HG02981 (cell line): ENCODE results near the gene BCL2L11.

Source experiments
- ATAC-seq: cut with Tn5 transposase; IDR thresholded peaks from one replicate; pipeline ENCODE4 v1.9.1; 2021; ENCODE audit warnings: mild to moderate bottlenecking, moderate library complexity; ENCODE audit not compliant: unreplicated experiment

Gene BCL2L11

DNA sequence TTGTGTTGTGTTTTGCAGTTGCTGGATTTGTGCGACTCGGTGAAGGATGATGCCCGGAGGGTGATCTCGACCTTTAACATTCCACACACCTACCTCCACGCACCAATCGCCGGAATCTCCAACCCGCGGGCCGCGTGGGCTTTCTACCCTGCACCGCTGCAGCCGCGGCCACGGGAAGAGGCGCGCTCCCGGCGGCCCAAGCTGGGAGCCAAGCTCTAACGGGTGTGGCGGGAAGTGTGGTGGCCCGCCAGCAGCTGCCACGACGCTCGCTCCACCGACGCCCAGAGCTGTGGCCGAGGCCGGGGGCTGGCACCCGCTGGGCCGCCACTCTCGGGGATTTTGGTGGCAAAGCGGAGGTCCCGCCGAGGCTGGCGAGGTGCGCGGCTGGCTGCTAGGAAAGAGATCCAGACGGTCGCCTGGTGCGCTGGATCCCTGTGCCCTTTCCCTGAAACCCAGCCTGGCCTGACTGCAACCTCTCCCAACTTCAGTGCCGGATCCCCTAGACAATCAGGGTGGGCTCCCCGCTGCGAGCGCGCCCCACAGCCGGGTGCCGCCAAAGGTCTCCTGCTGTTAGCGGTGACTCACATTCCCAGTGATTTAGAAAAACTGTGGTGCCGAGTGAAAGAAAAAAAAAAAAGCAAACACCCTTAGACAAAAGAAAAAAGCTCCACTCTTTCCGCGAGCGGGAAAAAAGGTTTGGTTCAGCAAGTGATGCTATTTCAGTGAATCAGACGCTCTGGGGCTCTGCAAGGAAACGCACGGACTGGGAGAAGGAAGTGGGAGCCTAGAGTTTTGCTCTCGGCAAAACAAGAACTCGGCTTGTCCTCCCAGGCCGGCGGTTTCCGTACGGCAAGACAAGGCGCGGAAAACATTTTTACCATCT lies 2.9 kb upstream of the BCL2L11 start:
- ATAC-seq: no peak

DNA sequence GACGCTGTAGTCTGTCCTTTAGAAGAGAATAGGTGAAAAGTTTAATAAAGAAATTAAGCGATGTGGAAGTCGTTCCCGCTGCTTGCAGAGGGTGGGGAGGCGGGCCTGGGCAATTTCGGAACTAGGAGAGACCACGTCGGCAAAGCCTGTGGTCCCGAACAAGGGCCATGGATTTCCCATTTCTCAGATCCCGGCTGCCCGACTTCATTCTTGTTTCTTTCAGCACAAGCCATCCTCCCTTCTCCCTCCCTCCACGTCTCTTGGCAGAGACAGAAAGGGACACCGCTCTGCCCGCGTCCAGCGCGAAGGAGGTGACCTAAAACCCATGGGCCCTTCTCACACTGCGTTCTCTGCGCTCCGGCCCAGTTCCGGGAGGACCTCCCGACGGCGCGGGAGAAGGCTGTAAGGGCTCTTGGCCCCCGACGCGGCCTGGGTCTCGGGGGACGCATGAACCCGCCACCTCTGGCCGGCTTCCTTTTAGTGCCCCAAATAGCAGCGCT lies 2.2 kb upstream of the BCL2L11 start:
- ATAC-seq: no peak

DNA sequence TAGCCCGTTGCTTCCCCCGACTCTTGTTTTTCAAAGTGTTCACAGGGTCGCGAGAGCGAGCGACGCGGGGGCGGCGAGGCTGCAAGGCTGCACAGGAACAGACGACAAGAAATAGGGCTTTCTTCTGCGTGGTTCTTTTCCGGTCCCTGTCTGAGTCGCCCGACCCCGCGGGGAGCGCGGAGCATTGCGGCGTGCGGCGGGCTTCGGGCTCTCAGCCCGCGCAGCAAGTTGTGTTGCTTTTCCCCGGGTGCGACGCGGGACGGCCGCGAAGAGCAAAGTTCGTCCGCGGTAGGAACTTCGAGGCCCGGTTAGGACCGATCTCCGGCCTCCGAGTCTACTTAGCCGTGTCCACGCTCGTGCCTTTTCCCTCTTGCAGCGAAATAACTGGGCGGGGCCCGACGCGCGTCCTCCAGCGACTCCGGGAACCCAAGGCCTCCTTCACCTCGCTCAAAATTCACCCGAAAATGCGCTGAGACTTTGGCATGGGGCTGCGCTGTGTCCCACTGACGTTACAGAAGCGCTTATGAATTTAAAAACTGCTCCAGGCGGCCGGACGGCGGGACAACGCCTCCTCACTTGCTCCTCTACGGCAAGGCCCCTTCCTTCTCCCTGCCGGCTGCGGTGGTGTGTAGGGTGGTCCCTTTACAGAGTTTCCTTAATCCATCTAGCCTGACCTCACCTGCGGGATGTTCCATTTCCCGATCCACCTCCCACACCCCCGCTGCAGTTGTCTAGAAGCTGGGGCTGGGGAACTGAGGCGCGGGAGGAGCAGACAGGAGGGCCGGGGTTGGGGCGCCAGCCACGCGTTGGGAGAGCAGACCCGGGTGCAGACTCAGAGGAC lies 1.5 kb upstream of the BCL2L11 start:
- ATAC-seq: no peak

DNA sequence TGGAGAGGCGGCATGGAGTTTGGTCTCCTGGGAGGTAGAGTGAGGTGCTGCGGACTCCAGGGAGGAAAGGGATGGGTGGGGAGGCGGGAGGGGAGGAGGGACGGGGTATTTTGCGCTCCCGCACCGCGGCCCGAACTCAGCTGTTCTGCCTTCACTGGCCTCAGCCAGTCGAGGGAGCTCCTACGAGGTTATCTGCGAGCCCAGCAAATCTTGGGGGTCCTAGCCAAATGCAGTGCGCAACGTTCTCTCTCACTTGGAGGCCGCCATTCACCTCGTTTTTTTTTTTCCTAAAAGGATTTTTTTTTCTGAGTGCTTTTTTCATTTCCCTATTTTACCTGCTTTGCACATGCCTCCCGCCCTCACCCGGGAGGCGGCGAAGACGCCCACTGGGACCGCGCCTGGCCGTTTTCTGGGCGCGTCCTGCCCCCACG lies 877 bp upstream of the BCL2L11 start:
- no peak for ATAC-seq

DNA sequence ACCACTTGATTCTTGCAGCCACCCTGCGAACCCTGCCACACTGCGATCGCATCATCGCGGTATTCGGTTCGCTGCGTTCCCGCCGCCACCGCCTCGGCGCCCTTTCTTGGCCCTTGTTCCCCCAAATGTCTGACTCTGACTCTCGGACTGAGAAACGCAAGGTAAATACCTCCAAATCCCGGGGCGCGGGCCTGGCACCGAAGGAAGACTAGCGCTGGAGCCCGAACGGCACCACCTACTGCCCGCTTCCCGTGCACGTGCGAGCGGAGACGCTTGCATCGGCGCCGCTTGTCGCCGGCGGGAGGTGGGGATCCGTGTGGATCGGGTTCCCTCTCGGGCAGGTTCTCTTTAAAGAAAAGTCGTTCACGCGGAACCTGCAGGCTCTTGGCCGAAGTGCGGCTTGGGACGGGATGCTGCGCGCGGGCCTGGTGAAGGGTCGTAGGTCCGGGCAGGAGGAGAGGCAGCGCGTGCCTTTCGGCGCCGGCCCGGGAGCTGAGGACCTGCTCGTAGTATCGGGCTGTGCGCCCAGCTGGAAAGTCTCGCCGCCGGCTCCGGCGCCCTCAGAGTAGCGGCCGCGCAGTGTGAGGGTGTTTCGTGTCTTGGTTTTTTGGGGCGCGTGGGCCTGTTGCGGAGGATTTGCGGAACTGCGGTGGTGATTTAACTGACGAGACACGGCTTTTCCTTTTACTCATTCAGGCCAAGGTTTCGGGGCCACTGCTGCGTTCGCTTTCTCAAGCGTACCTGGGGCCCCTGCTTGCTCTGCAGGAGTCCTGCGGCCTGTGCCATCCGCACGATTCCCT lies 514 bp downstream of the BCL2L11 start:
- no peak for ATAC-seq

DNA sequence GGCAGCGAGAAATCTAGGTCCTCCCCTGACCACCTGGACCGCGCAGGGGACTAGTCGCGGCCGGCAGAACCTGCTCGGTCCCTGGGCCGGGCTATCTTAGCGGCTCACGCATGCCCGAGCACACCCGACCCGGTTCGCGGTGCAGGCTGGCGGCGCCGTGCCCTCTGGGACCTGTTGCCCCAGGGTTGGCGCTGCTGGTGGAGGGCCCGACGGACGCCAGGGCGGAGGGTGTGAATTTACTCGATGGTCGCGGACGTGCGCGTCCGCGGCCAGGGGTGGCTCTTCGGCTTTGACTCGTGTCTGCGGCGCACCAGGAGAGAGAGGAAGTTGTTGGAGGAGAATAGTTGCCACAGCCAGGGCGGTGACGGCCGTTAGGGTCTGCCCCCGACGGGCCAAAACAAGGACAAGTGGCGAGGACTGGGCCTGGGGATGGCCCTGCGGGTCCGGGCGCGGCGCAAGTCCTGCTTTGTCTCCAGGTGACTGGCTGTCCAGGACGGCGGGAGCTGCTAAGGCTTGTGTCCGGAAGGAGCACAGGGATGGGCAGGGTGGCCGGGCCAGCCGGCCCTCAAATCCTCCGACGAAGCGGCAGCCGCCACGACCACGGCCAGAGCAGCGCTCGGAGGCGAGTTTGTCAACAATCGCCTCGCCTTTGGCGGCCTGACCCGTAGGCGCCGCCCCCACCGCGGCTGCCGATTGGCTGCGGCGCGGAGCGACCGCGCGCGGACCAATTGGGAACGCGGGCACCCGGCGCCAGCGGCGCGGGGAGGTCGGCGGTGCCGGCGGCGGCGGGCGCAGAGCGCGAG lies 1.3 kb downstream of the BCL2L11 start:
- peak; percentile 47 for ATAC-seq

DNA sequence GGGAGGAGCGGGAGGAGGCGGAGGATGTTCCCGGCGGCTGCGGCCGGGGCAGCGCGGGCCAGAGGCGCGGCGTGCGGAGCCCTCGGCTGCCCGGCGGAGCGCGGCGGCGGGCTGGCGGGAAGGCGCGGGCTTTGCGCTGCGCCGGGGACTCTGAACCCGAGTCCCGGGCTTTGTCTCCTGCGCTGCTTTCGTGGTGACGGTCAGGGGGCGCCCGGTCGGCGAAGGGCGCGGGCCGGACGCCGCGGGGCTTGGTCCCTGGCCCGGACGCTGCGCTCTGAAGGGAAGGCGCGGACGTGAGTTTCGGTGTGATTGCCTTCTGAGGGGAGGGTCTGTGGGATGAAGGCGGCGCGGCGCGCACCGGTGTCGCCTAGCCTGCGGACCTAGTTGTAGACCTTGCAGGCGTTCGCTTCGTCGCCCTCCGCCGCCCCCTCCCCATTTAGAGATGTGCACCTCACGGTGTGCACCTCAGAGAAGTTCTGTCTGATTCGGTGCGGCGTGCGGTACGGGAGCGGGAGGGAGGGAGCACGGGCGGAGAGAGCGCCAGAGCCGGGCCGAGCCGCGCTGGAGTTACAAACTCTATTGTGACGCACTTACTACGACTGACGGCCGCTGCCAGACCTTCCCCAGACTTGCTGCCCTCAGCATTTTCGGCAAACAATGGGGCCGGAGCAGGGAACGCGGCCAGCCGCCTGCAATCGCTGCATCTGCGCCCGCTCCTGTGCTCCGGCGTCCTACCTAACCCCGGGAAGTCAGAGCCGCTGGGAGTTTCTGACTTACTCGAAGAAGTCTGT lies 2.1 kb downstream of the BCL2L11 start:
- ATAC-seq: no peak

DNA sequence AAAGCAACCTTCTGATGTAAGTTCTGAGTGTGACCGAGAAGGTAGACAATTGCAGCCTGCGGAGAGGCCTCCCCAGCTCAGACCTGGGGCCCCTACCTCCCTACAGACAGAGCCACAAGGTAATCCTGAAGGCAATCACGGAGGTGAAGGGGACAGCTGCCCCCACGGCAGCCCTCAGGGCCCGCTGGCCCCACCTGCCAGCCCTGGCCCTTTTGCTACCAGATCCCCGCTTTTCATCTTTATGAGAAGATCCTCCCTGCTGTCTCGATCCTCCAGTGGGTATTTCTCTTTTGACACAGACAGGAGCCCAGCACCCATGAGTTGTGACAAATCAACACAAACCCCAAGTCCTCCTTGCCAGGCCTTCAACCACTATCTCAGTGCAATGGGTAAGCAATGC lies 3.0 kb downstream of the BCL2L11 start:
- no peak for ATAC-seq

DNA sequence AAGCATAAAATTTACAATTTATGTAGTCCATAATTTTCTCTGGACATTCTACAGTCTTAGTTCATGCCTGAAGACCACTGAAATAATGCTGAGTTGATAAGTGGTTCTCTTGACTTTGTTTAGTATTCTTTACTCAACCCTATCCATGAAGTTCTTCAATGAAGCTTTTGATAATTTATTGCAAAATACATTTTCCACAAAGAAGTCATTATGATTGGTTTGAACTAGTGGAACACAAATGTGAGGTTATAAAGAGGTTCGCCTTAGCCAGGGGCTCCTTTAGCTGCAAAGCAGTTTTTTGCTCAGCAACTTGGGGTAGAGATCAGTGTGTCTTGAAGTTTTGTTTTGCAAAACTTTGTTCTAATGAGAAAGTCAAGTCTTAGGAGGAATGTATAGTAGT lies 5.9 kb downstream of the BCL2L11 start:
- ATAC-seq: no peak

DNA sequence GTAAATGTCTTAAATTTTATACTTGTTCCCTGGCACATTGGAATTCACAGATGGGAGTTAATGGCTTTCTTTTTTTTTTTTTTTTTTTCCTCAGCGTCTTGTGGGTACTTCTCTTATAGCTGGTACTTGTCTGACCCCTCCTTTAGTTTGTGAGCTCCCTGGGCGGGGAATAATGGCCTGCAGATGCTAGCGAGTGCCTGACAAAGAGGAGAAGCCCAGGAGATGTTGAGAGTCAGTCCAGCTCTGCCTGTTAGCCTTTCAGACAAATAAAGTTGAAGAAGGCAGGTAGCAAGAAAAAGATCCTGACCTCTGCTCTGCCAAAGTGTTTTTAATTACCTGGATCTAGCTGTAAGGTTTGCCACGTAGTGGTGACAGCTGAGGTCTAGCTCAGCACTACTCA lies 6.6 kb downstream of the BCL2L11 start:
- ATAC-seq: no peak

DNA sequence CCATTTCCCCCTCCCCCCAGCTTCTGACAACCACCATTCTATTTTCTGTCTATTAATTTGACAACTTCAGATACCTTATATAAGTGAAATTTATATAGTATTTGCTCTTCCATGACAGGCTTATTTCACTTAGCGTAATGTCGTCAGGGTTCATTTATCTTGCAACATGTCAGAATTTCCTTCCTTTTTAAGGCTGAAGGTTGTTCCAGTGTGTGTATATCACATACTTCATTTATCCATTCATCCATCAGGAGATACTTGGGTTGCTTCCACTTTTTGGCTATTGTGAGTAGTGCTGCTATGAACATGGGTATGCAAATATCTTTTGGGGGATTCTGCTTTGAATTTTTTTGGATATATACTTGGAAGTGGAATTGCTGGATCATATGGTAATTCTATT lies 7.4 kb downstream of the BCL2L11 start:
- ATAC-seq: no peak

DNA sequence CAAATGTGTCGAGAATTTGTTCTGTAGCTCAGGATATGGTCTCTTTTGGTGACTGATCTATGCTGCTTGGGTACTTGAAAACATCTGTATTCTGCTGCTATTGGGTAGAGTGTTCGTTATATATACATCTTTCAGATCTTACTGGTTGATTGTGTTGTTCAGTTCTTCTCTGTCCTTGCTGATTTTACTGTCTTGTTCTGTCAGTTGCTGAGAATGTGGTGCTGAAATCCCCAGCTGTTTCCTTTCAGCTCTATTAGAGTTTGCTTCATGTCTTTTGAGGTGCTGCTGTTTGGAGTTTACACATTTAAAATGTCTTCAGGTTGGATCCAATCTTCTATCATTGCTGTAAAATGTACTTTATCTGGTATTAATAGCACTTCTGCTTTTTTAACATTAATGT lies 12.9 kb downstream of the BCL2L11 start:
- no peak for ATAC-seq

DNA sequence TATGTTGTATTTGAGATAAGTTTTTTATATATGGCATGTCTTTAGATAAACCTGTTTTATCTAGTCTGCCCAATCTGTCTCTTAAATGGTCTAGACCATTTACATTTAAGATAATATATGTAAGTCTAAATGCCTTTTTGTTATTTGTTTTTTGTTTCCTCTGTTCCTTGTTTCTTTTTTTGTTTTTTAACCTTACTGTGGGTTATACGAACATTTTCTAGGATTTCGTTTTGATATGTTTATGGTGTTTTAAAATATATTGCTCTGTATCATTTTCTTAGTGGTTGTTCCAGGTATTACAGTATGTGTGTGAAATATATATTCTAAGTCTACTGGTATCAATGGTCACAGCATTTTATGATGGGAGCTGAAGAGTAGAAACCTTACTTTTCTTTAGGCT lies 13.3 kb downstream of the BCL2L11 start:
- ATAC-seq: no peak

DNA sequence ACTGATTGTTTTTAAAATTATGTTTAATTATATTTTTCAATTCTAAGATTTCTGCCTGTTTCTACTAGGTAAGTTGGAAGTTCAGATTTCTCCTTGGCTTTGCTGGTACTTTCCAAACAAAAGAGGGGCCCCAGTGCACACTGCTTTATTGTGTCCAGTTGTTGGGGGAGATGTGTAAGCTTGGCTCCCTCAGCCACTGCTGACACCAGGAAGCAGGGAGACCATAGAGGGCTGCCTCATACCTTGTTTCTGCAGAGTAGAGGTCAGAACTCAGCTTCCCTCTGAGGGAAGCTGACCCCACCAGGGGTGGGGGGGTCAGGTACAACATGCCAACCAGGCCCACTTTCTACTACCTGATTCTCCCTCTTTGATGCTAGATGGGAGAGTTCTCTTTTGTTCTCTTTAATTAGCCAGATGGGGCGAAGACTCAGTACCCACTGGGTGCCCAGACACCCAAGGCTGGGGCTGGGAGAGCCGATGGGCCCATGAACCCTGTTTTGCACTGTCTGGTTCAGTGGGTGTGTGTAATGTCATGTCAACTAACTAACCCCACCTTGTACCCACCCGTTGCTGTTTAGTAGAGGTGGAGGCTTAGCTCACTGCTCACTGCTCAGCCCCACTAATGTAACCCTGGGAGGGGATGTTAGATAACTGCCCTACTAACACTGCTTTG lies 14.7 kb downstream of the BCL2L11 start:
- no peak for ATAC-seq

DNA sequence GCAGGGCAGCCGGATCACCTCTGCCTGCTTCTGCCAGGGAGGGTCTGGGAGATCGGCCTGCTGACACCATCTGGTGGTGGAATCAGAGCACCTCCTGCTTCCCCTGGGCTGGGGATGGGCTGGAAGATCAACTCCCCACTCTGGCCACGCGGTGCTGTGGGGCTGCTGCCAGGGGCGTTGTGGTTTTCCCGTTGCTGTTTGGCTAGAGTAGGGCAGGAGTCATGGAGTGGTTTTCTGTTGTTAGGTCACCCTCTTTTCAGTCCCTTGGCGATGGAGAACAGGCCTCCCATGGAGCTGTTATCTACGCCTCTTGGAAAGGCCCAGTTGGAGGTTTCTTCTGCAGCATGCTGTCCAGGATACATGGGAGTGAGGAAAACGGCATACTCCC lies 15.2 kb downstream of the BCL2L11 start:
- ATAC-seq: no peak

DNA sequence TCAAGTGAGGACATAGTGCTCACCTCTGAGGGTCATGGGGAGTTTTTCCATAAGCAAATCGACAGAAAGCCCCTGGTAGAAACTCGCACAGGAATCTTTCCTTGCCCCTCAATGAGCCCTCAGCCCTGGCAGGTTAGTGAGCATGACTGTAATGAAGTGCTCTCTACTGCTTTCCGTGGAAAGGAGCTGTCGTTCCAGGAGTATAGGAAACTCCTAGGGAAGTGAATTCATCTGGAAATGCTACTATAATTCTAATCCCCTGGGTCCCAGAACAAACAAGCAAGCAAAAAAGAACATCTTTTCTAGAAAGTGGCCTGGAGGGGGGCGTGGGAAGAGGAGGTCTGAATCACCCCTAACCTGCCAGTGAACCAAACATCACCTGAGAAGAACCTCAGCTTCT lies 18.1 kb downstream of the BCL2L11 start:
- no peak for ATAC-seq

DNA sequence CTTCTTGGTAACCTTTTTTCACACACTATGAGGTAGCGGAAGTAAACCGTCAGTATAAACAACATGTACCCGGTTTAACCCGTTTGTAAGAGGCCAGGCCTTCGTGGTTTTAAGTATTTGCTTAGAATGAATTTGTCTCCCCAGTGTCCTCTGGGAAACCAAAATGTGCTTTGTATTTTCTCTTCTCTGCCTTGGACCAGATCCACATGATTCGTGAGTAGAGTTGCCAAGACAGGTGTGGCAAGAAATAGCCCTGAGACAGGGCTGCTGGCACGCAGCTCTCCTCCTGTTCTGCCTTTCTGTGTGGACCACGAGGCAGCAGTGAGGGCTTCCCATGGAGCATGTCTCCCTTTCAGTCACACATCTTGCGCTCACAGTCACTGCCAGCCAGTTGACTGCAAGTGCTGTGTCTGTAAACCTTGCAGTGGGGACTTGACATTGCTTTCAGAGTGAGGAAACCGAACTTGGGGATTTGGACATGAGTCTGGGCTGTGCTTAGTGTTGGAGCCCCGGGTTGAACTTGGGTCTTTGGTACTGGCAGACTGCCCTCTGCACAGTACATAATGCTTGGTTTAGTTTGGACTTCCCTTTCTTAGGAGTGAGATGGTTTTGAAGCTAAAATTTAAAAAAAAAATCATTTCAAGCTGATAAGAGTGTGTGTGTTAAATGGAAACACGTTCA lies 19.1 kb downstream of the BCL2L11 start:
- ATAC-seq: no peak

DNA sequence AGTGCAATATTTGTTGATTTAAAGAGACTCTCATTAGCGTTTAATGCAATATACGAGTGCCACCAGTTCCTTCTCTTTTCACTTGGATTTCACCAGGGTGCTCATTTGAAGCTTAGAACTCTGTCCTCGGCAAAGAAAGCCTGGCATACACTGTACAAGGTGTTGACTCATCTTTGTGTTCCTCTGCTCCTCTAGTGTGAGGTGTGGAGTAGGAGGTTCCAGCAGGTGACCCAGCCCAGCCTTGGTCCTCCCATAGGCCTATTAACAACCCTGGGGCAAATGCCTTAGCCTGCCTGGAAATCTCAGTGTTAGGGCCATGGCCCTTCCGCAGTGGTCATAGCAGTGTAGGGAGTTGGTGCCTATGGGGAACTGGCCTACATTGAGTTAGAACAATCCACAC lies 20.1 kb downstream of the BCL2L11 start:
- no peak for ATAC-seq
